ENCODE results near the gene NFKB1.

The NFKB1 gene

GRCh38 chr4:102514298-102514964 lies 13.3 kb downstream of the NFKB1 start:
- DNase-seq = no peak
- H3K4me1 ChIP-seq = no peaks in the 10 kb centered on the region
- H3K4me3 ChIP-seq (ENCODE audit: low read depth, low read length) = no peak overlapping the region
- TF ChIP-seq, protein P1, sequence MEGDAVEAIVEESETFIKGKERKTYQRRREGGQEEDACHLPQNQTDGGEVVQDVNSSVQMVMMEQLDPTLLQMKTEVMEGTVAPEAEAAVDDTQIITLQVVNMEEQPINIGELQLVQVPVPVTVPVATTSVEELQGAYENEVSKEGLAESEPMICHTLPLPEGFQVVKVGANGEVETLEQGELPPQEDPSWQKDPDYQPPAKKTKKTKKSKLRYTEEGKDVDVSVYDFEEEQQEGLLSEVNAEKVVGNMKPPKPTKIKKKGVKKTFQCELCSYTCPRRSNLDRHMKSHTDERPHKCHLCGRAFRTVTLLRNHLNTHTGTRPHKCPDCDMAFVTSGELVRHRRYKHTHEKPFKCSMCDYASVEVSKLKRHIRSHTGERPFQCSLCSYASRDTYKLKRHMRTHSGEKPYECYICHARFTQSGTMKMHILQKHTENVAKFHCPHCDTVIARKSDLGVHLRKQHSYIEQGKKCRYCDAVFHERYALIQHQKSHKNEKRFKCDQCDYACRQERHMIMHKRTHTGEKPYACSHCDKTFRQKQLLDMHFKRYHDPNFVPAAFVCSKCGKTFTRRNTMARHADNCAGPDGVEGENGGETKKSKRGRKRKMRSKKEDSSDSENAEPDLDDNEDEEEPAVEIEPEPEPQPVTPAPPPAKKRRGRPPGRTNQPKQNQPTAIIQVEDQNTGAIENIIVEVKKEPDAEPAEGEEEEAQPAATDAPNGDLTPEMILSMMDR (IDR thresholded peaks at IDR 0.05; ENCODE audit: low read depth, low read length) = no peak
- no peaks in the 10 kb centered on the region for H3K9me3 ChIP-seq
- H3K27me3 ChIP-seq = no peaks in the 10 kb centered on the region
- no peaks in the 10 kb centered on the region for H3K36me3 ChIP-seq

DNA sequence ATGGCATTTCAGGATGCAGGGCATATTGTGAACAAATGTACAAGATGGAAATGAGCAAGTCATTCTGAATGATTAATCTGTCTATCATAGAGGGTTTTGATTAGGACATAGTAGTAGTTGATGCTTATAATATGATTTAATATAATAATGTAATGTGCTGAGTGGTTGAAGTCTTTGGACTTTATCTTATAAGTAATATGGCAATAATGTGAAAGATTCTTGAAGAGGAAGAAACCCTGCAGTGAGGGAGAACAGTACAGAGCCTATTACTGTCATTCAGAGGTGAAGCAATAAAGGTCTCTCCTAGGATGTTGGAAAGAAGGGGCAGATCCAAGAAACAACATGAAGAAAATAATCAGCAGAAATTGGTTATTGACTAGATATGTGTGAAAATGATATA lies 16.6 kb downstream of the NFKB1 start:
- TF ChIP-seq, protein P1 (IDR thresholded peaks at IDR 0.05; ENCODE audit: low read depth, low read length) = no peak
- no peak for DNase-seq
- H3K9me3 ChIP-seq = no peaks in the 10 kb centered on the region
- no peaks in the 10 kb centered on the region for H3K27me3 ChIP-seq
- H3K4me1 ChIP-seq = no peaks in the 10 kb centered on the region
- H3K36me3 ChIP-seq = no peaks in the 10 kb centered on the region
- H3K4me3 ChIP-seq (ENCODE audit: low read depth, low read length) = no peak overlapping the region

- Histone ChIP-seq H3K36me3 (no peaks in the 10 kb centered on the region), H3K4me1 (no peaks in the 10 kb centered on the region), H3K27me3 (no peaks in the 10 kb centered on the region), H3K4me3 (ENCODE audit: low read depth, low read length) (no peak overlapping the region), H3K9me3 (no peaks in the 10 kb centered on the region)
- no peak for DNase-seq
- TF ChIP-seq, protein P1 (IDR thresholded peaks at IDR 0.05; ENCODE audit: low read depth, low read length) = no peak
These were observed 17.6 kb downstream of the NFKB1 start for GRCh38 chr4:102518703-102519131.

- H3K27me3 ChIP-seq = no peaks in the 10 kb centered on the region
- H3K4me3 ChIP-seq (ENCODE audit: low read depth, low read length) = no peak overlapping the region
- H3K9me3 ChIP-seq = no peaks in the 10 kb centered on the region
- TF ChIP-seq, protein P1 (IDR thresholded peaks at IDR 0.05; ENCODE audit: low read depth, low read length) = no peak
- H3K4me1 ChIP-seq = no peaks in the 10 kb centered on the region
- H3K36me3 ChIP-seq = no peaks in the 10 kb centered on the region
- DNase-seq = no peak
These were observed 18.8 kb downstream of the NFKB1 start for GRCh38 chr4:102519925-102520324.

GRCh38 chr4:102521570-102521969 lies 20.4 kb downstream of the NFKB1 start:
- H3K27me3 ChIP-seq = no peaks in the 10 kb centered on the region
- no peak for DNase-seq
- no peaks in the 10 kb centered on the region for H3K36me3 ChIP-seq
- TF ChIP-seq, protein P1 (IDR thresholded peaks at IDR 0.05; ENCODE audit: low read depth, low read length) = no peak
- no peaks in the 10 kb centered on the region for H3K9me3 ChIP-seq
- H3K4me1 ChIP-seq = no peaks in the 10 kb centered on the region
- no peak overlapping the region for H3K4me3 ChIP-seq (ENCODE audit: low read depth, low read length)

DNA sequence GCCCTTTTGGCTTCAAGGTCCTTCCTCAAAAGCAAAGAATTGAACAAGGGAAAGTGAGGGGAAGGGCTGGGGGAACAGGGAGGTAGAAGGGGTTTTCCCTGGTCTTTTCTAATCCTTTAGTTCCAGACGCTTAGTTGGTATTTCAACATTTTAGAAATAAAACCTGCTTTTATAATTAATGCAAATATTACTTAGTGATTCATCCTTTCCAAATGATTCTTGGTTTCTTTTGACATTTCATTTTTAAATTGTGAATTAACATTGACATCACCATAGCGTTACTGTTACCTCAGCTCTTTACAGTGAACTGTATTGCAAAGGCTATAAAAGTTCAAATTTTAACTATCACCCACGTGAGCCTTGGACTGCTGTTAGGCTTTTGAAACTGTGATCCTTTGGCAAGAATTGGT lies 20.9 kb downstream of the NFKB1 start:
- TF ChIP-seq, protein P1 (IDR thresholded peaks at IDR 0.05; ENCODE audit: low read depth, low read length) = no peak
- no peak for DNase-seq
- no peaks in the 10 kb centered on the region for H3K36me3 ChIP-seq
- no peak overlapping the region for H3K4me3 ChIP-seq (ENCODE audit: low read depth, low read length)
- H3K9me3 ChIP-seq = no peaks in the 10 kb centered on the region
- no peaks in the 10 kb centered on the region for H3K4me1 ChIP-seq
- H3K27me3 ChIP-seq = no peaks in the 10 kb centered on the region

Data from BE2C (cell line).